ENCODE results near the gene VAMP2. TPM values are rescaled to one million over a fixed set of nuclear protein-coding genes. Genes with fewer than 3 reads are reported as not detected.
A peak's percentile ranks its signal among the peaks of the same experiment; 100 is the strongest.

VAMP2 gene
- total and polyA plus RNA-seq, 9 of the 15 experiments (the other 6 are each of a cell fraction or from before 2014, with no cell fraction given) = 2.3 to 31.8 (median 6.0) TPM

GRCh38 chr17:8138672-8139371 is 23.9 kb downstream of the VAMP2 start (continued):
- no peak for TF ChIP-seq ZNF384 (IDR thresholded peaks at IDR 0.05; ENCODE audit: low read depth, low read length)
- TF ChIP-seq MYC (IDR thresholded peaks at IDR 0.05; ENCODE audit: low read depth, low read length) = peak; percentile 93
- TF ChIP-seq MYC (CRISPR knock-in tag; IDR thresholded peaks at IDR 0.05; ENCODE audit: borderline replicate concordance, low read depth) = no peak
- peak; percentile 42; the same call in 1 of the 2 replicates for TF ChIP-seq EP300 (IDR thresholded peaks at IDR 0.05; ENCODE audit: low read length)
- TF ChIP-seq HMBOX1 (IDR thresholded peaks at IDR 0.05) = no peak
- TF ChIP-seq NR4A1 (CRISPR knock-in tag; IDR thresholded peaks at IDR 0.05) = no peak
- no peak for TF ChIP-seq NR4A1 (tag; IDR thresholded peaks at IDR 0.05)
- no peak for TF ChIP-seq DMBX1 (CRISPR knock-in tag; IDR thresholded peaks at IDR 0.05; ENCODE audit: borderline replicate concordance)
- TF ChIP-seq PATZ1 (CRISPR knock-in tag; IDR thresholded peaks at IDR 0.05; ENCODE audit: borderline replicate concordance) = no peak
- TF ChIP-seq CEBPG (CRISPR knock-in tag; IDR thresholded peaks at IDR 0.05) = no peak
- no peak for TF ChIP-seq CEBPG (tag; conservative IDR thresholded peaks at IDR 0.05 in 1 of 2, IDR thresholded peaks at IDR 0.05 in 1 of 2)
- TF ChIP-seq NCOA2 (IDR thresholded peaks at IDR 0.05; ENCODE audit: partially characterized antibody in 2 of 2) = no peak
- TF ChIP-seq E4F1 (CRISPR knock-in tag; IDR thresholded peaks at IDR 0.05; ENCODE audit: borderline replicate concordance) = no peak
- no peak for TF ChIP-seq ZNF311 (CRISPR knock-in tag; IDR thresholded peaks at IDR 0.05)
- no peak; the same call in 1 of the 2 replicates for TF ChIP-seq GABPA (tag; conservative IDR thresholded peaks at IDR 0.05; ENCODE audit: low read depth)
- peak in 2 of 3 experiments; percentile 48 to 55 for TF ChIP-seq YY1 (IDR thresholded peaks at IDR 0.05; ENCODE audit: borderline replicate concordance in 1 of 3, control insufficient read depth in 1 of 3, extremely low read depth in 1 of 3, insufficient read depth in 3 of 3, insufficient read length in 1 of 3, insufficient replicate concordance in 2 of 3, low read depth in 1 of 3, low read length in 2 of 3)
- TF ChIP-seq ZNF583 (CRISPR knock-in tag; IDR thresholded peaks at IDR 0.05) = 0 out of 2 replicates have a peak, but pooled peaks have one; percentile 12
- no peak for TF ChIP-seq ZNF444 (CRISPR knock-in tag; IDR thresholded peaks at IDR 0.05)
- peak; percentile 66; the same call in 1 of the 2 replicates for TF ChIP-seq TEAD4 (IDR thresholded peaks at IDR 0.05; ENCODE audit: low read length)
- TF ChIP-seq TEAD4 (CRISPR knock-in tag; IDR thresholded peaks at IDR 0.05; ENCODE audit: borderline replicate concordance) = no peak
- TF ChIP-seq ZNF699 (CRISPR knock-in tag; IDR thresholded peaks at IDR 0.05; ENCODE audit: insufficient replicate concordance) = no peak
- TF ChIP-seq MCM2 (IDR thresholded peaks at IDR 0.05; ENCODE audit: low read depth) = no peak
- TF ChIP-seq U2AF1 (optimal IDR thresholded peaks at IDR 0.05; ENCODE audit: low read depth, low read length) = no peak
